NOMO-1 (cell line): Measurements from ENCODE around the gene PDE6G.

Source experiments
- DNase-seq, 2 experiments: peaks; one replicate each; lab custom pipeline; 2025; ENCODE audit not compliant: unreplicated experiment in 2 of 2; lab: John Stamatoyannopoulos, UW

The PDE6G gene

GRCh38 chr17:81664051-81664470 is 7.7 kb upstream of the PDE6G start:
- DNase-seq = no peak

- DNase-seq = no peak
Observed at GRCh38 chr17:81662002-81662401, 5.7 kb upstream of the PDE6G start.

DNA sequence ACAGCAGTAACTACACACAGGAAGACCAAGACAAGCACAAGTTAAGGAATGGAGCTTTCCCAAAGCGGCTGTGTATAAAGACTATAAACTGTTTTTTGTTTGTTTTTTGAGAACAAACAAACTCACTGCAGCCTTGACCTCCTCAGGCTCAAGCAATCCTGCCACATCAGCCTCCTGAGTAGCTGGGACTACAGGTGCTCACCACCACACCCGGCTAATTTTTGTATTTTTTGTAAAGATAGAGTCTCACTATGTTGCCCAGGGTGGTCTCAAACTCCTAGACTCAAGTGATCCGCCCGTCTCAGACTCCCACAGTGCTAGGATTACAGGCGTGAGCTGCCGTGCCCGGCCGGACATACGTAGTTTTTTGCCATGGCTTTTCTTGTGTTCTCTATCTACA is 4.1 kb upstream of the PDE6G start:
- no peak for DNase-seq

DNA sequence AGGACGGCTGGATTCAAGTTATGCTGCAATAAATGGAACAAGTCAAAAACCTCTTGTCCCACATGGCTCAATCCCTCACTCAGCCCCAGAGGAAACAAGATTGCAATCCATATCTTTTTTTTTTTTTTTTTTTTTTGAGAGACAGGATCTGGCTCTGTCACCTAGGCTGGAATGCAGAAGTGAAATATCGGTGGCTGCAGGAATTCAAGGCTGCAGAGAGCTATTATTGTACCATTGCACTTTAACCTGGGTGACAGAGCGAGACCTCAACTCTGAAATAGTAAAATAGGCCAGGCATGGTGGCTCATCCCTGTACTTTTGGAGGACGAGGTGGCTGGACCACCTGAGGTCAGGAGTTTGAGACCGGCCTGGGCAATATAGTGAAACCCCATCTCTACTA is 2.7 kb upstream of the PDE6G start:
- DNase-seq = no peak

- no peak for DNase-seq
Observed at GRCh38 chr17:81656835-81657234, 493 bp upstream of the PDE6G start.

DNA sequence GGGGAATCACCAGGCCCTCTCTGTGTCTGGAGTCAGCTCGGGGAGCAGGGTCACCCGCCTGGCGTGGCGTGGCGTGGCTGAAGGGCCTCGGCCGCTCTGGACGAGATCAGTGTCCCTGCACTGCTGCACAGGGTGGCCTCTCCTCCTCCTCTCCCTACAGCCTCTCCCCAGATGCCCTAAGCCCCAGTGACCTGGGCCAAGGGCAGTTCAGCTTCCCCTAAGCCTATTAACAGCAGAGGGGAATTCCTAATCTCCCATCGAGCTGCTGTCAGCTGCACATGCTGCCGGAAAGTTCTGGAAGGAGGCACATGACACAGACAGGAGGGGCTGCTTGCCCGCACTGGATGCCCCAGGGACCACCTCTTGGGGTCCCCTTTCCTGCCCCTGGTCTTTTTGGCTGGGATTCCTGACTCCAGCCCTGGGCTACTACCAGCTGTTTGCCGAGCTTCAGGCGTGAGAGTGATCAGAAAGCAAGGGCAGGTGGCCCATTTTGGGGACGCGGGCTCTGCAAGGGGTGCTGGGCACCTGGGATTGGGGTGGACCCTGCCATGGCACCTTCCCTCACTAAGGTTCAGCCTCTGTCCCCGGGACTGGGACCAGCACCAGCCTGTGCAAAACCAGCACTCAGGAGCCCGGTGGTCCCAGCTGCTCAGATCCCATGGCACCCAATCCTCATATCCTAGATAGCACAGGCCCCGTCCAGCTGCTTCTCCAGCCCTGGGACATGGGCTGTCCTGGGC is 794 bp downstream of the PDE6G start:
- DNase-seq = no peak

- no peak for DNase-seq
Observed at GRCh38 chr17:81652906-81653771, 3.2 kb downstream of the PDE6G start.

- no peak for DNase-seq
Observed at GRCh38 chr17:81651692-81652091, 4.7 kb downstream of the PDE6G start.

- no peak for DNase-seq
Observed at GRCh38 chr17:81650951-81651350, 5.4 kb downstream of the PDE6G start.

DNA sequence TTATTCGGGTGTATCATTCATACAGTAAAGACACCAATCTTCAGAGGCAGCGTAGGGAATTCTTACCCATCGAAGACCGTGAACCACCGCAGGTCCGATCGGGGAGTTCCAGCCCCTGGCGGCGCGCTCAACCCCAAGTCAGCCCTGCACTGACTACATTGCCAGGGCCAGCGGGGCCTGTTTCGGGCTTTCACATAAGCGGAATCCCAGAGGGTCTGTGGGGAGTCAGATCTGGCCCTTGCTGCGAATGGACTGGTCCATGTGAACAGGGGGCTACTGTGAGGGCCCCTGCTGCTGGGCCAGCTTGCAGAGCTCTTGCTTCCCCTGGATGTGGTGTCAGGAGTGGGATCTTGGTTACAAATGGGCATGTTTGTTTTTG is 7.6 kb downstream of the PDE6G start:
- no peak for DNase-seq

DNA sequence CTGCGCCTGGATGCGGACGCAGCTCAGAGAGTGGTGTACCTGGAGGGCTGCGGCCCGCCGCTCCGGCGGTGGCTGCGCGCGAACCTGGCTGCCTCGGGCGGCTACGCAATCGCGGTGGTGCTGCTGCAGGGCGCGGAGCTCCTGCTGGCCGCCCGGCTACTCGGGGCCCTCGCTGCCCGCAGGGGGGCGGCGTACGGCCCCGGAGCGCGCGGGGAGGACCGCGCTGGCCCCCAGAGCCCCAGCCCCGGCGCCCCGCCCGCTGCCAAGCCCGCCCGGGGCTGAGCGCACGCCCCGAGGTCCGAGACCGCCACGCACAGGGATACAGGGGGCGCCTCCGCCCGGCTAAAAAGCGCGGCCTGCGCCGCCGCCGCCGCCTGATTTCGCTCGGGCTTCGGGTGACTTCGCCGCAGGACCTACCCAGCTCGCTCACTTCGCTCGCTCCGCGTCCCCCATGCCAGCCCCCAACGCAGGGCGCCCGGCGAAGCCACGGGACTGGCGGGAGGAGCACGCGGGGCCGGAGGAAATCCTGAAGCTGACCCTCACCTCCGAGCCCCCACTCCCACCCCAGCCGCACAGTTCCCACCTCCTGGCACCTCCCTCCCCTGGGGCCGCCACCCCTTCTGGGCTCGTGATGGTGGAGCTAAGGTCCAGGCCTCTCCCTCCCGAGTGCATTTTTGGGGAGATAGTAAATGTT is 8.2 kb downstream of the PDE6G start:
- DNase-seq = no peak

DNA sequence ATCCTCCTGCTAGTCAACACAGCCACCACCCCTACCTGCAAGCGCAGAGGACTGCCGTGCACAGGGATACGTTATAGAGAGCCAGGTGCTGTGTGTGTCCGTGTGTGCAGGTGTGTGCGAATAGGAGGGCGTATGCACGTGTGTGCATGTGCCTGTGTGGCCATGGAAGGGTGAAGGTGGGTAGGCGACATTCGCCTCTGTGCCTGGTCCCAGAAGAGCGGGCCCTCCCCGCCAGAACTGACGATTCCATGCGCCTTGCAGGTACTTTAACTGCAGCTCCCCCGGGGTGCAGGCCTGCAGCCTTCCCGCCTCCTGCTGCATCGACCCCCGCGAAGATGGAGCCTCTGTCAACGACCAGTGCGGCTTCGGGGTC is 8.7 kb downstream of the PDE6G start:
- DNase-seq = no peak

DNA sequence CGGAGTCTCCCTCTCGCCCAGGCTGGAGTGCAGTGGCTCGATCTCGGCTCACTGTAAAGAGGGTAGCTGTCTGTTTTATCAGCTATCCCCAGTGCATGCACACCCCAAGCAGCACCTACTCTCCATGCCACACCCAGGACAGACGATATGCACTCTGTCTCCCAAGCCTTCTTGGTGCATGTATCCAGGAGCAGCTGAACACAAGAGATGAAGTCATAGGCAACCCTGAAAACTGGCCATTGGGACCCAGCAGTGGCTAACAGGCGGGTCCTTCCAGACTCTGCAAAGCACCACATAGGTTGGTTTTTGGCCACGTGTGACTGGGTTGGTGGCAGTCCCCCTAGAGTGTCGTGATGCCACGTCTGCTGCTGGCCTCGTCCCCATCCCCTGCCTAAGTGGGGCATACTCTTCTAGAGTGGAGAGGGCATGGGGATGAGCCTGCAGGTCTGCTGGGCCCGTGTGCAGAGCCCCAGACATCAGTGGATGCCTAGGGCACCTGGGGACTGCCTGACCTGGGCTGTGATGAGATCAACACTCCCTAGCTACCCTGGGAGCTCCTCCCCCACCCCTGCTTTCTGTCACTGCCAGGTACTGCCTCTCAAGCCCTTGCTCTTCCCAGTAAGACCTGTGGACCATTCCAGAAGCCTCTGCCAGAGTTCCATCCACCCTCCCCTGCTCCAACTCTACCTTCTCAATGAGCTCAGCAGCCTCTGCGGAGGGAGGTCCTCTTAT is 9.3 kb downstream of the PDE6G start:
- no peak for DNase-seq

DNA sequence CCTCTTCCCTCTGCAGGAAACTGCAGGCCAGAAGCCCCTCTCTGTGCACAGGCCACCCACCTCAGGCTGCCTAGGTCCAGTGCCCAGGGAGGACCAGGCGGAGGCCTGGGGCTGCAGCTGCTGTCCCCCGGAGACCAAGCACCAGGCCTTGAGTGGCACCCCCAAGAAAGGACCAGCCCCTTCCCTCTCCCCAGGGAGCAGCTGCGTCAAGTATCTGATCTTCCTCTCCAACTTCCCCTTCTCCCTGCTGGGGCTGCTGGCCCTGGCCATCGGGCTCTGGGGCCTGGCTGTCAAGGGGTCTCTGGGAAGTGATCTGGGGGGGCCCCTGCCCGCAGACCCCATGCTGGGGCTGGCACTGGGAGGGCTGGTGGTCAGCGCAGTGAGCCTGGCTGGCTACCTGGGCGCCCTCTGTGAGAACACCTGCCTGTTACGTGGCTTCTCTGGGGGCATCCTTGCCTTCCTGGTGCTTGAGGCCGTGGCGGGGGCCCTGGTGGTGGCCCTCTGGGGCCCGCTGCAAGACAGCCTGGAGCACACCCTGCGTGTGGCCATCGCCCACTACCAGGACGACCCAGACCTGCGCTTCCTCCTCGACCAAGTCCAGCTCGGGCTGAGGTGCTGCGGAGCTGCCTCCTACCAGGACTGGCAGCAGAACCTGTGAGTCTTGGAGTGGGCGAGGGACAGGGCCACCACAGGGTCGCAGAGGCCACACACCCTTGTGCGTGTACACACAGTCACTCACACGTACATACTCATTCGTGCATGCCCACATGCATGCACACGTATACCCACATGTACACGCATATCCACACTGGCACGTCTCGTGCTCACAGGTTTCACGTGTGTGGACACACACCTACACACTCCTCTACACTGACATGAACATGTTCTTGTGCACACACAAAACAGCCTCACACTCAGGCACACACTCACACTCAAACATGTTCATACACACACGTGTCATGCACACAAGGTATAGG is 11.1 kb downstream of the PDE6G start:
- no peak for DNase-seq

DNA sequence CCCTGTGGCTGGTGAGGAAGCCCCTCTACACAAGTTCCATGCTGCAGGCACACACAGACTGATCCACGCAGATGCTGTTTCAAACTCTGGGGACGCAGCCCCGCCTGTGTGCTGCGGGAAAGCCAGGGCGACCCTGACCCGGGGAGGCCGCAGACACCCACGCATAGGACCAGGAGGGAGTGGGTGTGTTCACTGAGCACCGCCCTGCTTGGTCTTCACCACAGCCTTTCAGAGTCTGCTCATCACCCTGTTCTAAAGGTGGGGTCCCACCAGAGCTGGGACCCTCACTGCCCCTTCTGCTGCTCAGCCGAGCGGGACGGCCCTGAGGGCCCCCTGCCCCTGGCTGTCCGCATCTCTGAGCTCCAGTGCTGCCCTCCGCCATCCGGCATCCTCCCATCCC is 11.8 kb downstream of the PDE6G start:
- DNase-seq = no peak

DNA sequence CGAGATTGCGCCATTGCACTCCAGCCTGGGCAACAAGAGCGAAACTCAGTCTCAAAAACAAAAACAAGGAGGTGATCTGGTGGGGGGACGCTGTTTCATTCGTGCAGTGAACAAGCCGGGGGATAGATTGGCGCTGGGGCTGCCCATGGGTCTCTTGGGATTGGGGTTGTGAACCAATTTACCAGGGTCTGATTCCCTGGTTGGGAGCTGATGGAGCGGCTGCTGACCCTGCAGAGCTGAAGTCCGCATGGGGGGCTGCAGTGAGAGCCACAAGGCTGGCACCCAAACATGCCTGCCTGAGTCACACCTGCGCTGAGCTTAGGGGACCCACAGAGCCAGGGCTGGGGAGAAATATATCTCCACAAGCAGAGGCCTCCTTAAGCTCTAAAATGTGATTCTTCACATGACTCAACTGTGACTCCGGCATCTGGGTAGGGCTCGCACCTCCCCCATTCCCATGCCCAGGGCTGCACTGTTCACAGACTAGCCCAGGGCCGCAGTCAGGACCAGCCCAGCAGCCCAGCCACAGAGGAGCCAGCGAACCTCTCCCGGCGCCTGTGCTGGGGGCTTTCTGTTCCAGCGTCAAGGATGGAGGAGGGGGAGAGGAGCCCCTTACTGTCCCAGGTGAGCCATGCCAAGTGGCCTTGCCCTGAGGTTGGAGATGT is 14.4 kb downstream of the PDE6G start:
- DNase-seq = no peak

DNA sequence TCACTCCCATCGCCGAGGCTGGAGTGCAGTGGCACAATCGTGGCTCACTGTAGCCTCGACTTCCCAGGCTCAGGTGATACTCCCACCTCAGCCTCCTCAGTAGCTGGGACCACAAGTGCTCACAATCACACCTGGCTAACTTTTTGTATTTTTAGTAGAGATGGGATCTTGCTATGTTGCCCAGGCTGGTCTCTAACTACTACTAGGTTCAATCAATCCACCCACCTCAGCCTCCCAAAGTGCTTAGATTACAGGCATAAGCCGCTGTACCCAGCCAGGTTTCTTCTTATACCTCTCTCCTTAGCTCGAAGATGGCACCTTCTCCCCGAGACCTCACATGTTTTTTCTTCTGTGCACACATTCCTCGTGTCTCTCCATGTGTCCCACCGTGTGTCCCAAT is 16.3 kb downstream of the PDE6G start:
- DNase-seq = no peak

GRCh38 chr17:81638683-81639082 is 17.7 kb downstream of the PDE6G start:
- DNase-seq = no peak
